GM13976 (cell line): ENCODE measurements around the gene BYSL.

Experiments used
- DNase-seq: peaks from one replicate; pipeline ENCODE4 v3.0.0; 2012; ENCODE audit warnings: low spot score
- in situ Hi-C: fragments of 300-500 bp; cut with MboI; formaldehyde crosslinking; loops from one replicate; pipeline ENCODE4 v1.12.0; 2022; ENCODE audit warnings: low sequenced_read_pairs, mixed read lengths, inconsistent platforms; ENCODE audit not compliant: unreplicated experiment
- TF ChIP-seq, protein P1 (sequence below): IDR thresholded peaks from 2 replicates; pipeline ENCODE4 v1.5.1; 2012; ENCODE audit warnings: borderline replicate concordance, mild to moderate bottlenecking; ENCODE audit not compliant: insufficient read depth; ENCODE audit errors: extremely low read depth, missing control alignments, control extremely low read depth

BYSL gene

DNA sequence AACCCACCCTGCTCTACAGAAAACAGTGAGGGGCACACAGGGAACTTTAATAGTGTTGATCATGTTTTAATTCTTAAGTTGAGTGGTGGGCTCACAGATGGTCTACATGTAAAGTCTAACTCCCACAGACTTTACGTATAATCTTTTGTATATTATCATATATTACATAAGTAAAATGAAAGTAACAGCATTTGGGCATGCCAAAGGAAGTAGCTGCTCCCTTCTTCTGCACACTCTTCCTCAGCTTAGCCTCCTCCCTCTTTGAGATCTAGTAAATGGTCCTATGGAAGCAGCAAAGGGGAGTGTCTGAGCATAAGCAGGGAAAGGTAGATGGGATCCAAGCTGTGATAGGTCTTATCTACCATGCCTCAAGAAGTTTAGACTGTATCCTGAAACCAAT, 11.6 kb upstream of the BYSL start:
- in situ Hi-C loops: no loop called here
- no peak for DNase-seq
- TF ChIP-seq, protein P1, sequence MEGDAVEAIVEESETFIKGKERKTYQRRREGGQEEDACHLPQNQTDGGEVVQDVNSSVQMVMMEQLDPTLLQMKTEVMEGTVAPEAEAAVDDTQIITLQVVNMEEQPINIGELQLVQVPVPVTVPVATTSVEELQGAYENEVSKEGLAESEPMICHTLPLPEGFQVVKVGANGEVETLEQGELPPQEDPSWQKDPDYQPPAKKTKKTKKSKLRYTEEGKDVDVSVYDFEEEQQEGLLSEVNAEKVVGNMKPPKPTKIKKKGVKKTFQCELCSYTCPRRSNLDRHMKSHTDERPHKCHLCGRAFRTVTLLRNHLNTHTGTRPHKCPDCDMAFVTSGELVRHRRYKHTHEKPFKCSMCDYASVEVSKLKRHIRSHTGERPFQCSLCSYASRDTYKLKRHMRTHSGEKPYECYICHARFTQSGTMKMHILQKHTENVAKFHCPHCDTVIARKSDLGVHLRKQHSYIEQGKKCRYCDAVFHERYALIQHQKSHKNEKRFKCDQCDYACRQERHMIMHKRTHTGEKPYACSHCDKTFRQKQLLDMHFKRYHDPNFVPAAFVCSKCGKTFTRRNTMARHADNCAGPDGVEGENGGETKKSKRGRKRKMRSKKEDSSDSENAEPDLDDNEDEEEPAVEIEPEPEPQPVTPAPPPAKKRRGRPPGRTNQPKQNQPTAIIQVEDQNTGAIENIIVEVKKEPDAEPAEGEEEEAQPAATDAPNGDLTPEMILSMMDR: no peak

DNA sequence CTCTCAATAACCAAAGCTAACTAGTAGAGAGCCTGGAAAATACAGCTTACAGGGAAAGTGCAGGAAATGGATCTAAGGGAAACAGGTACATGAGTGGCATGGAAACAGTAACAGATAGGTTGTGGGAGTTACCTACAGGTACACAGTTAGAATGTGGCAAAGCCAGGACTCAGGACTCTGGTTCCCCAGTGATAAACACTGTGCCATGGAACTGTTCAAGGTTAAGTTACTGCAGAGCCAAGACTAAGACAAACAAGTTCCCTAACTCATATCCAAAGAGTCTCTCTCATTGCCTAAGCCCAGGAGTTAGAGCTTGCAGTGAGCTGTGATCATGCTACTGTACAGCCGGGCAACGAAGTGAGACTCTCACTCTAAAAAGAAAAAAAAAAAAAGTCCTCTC, 7.0 kb upstream of the BYSL start:
- TF ChIP-seq, protein P1: no peak
- DNase-seq: no peak

DNA sequence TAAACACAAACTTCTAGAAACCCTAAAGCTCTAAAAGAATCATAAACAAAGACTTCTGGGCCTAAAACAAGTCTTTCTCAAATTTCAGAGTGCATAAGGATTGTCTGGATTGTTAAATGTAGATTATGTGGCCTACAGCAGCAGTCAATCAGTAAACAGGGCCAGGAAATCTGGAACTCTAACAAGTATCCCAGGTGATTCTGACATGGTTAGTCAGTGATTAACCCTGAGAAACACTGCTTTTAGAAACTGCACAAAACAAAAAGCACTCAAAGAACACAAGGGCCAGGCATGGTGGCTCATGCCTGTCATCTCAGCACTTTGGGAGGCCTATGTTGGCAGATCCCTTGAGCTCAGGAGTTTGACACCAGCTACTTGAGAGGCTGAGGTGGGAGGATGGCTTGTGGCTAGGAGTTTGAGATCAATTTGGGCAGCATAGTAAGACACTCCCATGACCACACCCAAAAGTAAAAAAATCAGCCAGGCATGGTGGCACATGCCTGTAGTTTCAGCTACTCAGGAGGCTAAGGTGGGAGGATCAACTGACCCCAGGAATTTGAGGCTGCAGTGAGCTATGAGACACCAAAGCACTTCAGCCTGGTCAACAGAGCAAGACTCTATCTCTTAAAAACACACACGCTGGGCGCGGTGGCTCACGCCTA, 6.3 kb upstream of the BYSL start:
- DNase-seq: no peak
- in situ Hi-C loops: no loop called here
- TF ChIP-seq, protein P1: no peak

More for the DNA sequence above, 7.0 kb upstream of the BYSL start:
- in situ Hi-C loops: no loop called here

DNA sequence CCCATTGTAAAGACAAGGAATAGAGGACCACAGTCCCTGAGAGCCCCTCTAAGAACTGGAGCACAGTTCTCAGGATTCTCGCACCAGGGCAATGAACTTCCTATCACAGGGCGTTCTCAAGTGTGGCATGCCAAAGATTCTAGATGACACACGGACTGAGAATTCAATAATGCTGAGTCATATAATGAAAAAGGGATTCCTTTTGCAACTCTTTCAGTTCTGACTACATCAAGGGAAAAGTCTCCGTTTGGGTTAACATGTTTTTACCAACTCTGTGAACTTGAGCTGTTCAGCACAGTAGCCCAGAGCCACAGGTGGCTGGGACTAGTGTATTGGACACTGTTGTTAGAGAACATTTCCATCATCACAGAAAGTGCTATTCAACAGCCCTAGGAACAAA, 3.8 kb upstream of the BYSL start:
- in situ Hi-C loops: no loop called here
- no peak for DNase-seq
- TF ChIP-seq, protein P1: no peak

DNA sequence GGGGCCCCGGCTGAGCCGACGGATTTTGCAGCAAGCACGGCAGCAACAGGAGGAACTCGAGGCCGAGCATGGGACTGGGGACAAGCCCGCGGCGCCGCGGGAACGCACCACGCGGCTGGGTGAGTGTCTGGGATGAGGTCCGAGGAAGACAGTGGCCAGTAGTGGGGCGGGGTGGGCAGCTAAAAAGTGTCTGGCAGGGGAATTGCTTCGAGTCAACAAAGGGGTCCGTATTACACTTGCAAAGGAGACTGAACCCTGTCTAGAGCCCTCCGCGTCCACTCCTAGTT, 356 bp downstream of the BYSL start:
- in situ Hi-C loops: no loop called here
- TF ChIP-seq, protein P1: no peak
- DNase-seq: no peak

DNA sequence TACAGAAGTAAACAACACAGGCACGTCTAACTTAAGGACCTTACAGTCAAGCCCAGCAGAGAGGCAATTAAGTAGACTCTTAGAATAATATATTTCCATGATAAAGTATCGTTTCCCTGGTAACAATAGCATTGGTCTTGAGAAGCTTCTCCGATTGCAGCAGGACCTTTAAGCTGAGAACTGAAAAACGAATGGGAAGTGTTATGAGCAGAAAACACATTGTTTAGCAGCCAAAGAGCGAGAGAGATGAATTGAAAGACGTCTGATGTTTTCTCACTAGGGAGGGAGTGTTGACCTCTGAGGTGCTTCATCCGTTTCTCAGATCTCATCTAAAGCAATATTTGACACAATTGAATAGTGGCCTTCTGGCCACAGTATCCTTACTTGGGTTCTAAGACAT, 855 bp downstream of the BYSL start:
- TF ChIP-seq, protein P1: no peak
- DNase-seq: no peak
- in situ Hi-C loops: no loop called here

DNA sequence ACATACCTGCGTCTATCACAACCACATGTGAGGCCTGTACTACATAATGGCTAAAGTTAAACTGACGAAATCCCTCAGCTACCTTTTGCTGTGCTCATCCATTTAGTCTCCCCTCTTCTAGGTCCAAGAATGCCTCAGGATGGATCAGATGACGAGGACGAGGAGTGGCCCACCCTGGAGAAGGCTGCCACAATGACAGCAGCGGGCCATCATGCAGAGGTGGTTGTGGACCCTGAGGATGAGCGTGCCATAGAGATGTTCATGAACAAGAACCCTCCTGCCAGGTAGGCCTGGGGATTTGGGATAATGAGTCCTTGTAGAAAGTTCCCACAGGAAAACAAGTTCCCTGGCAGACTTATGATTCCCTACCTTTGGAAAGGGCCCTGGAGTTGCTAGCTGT, 6.0 kb downstream of the BYSL start:
- TF ChIP-seq, protein P1: no peak
- DNase-seq: no peak
- in situ Hi-C loops: no loop called here
